Stimulated activated CD8-positive, alpha-beta memory T cell treated with anti-CD3 and anti-CD28 coated beads, Interleukin-12 subunit alpha, Interleukin-12 subunit beta, amount 100 ng/mL, for 24 hours (primary cell): Measurements from ENCODE around the gene SNX15.
"Not testable (repeated sequence)": the region's sequence is repeated elsewhere in the genome, so short reads cannot be mapped to it uniquely, and the experiment has no call there.

ENCODE experiments used
- DNase-seq: peaks from one replicate; pipeline ENCODE4 v3.0.0-alpha.2; 2020; ENCODE audit errors: extremely low read depth

Gene SNX15

DNA sequence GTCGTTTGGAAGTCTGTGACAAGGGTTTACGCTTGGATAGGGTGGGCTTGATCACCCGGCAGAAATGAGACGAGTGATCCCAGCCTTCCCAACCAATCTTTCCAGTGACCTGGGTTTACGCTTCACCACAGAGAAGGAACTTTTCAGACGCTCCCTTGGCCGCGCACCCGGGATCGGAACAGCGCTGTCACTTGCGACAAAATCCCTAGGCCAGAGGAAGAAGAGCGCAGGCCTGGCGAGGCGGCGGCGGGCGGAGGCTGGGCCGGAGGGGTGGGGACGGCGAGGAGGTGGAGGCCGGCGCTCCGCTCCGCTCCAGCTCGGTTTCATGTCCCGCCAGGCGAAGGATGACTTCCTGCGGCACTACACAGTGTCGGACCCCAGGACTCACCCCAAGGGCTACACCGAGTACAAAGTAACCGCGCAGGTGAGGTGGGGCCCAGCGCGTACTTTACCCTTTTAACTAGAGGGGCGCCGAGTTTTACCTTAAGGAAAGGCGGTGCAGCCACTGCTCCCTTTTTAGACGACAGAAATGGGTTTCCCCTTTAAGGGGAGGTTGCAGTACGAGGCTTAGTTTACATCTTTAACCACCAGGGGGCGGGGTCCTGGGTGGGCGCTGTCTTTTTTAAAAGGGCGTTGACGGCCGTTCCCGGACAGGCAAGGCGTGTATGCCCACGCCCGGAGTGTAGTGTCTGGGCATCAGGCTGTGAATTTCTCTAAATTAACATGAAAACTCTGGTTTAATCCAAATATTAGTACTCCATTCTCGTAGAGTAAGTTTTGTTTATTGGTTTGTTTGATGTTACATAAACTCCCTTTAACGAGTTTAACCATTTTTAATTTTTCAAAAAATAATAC is at the start of gene SNX15:
SNX15 (plus strand) TSS at position 227 of the 855 bp plus-strand sequence; CDS start at position 326, 99 bp downstream.
- DNase-seq, result peak; percentile 76

DNA sequence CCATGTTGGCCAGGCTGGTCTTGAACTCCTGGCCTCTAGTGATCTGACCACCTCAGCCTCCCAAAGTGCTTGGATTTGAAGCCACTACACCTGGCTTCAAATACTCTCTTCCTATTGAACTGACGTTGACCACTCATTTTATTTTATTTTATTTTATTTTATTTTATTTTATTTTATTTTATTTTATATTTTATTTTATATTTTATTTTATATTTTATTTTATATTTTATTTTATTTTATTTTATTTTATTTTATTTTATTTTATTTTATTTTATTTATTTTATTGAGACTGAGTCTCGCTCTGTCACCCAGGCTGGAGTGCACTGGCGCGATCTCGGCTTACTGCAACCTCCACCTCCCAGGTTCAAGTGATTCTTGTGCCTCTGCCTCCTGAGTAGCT is 43.9 kb upstream of the SNX15 start:
- not testable (repeated sequence) for DNase-seq

- DNase-seq, result no peak
These were observed 39.0 kb upstream of the SNX15 start for GRCh38 chr11:64987998-64988854.

DNA sequence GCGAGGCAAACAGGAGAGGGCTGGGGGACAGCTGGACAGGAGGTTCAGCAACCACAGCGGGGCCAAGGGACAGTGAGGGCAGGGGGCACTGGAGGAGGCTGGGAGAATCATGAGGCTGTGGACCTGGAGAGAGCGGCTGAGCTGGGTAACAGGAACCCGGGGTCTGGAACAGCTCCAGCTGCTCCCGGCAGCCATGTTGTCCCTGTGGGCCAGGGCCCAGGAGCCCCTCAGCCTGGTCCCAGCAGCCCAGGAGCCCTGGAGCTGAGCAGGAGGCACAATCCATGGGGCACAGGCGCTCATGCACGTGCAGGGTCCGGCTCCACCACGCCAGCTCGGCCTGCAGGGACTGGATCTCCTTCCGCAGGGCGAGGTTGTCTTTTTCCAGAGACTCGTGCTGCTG is 37.8 kb upstream of the SNX15 start:
- DNase-seq, result no peak

DNA sequence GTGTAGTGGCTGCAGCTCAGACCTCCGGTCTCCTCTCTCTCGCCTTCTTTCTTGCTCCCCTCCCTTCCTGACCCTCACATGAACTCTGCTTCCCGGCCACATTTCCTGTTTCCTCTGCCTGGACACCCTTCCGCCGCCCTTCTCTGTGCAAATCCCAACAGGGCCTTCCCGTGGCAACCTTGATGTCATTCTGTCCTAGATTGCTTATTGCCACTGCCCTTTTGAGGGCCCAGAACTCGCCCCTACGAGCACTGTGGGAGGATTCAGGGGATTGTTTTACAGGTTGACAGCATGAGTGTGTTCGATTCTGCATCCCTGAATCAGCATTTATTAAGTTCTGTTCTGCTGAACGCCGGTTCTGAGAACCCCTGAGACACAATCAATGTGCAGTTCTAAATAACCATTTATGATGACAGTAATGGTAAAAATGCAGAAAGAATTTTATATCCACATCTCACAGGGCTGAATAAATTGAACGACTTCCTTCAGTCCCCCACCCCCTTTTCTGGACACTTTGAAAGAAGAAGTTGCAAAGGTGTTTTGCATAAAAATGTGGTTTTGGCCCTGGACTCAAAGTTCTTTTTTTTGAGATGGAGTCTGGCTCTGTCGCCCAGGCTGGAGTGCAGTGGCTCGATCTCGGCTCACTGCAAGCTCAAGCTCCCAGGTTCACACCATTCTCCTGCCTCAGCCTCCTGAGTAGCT is 36.9 kb upstream of the SNX15 start:
- no peak for DNase-seq

DNA sequence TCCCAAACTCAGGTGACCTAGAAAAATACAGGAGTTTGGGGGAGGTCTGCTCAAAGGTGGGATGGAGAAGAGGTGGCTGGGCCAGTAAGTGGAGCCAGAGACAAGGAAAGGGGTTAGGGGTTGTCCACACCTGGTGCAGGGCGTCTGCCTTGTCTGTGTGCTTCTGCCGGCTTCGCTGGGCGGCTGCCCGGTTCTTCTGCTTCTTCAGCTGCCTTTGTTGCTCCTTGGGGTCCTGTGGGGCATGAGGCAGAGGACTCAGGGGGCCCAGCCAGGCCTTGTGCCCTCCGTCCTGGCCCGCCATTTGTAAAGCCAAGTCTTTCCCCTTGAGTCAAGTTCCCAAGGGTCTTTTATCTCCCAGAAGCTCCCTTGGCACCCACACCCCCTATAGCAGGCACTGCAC is 32.9 kb upstream of the SNX15 start:
- no peak for DNase-seq

DNA sequence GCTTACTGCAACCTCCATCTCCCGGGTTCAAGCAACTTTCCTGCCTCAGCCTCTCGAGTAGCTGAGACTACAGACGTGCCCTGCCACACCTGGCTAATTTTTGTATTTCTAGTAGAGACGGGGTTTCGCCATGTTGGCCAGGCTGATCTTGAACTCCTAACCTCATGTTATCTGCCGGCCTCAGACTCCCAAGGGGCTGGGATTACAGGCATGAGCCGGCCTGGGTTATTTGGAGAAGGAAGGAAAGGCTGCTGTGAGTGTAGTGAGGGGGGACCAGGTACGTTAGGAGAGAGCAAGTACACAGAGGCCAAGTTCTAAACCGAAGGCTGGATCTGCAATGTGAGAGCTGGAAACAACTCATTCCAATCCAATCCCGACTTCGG is 30.9 kb upstream of the SNX15 start:
- no peak for DNase-seq

- no peak for DNase-seq
These were observed 30.4 kb upstream of the SNX15 start, which contains the start of gene BATF2 for GRCh38 chr11:64996710-64997380. Gene BATF2, minus strand, starts transcription at chr11:64996971. Its CDS starts 57 bp downstream, at chr11:64996914.

DNA sequence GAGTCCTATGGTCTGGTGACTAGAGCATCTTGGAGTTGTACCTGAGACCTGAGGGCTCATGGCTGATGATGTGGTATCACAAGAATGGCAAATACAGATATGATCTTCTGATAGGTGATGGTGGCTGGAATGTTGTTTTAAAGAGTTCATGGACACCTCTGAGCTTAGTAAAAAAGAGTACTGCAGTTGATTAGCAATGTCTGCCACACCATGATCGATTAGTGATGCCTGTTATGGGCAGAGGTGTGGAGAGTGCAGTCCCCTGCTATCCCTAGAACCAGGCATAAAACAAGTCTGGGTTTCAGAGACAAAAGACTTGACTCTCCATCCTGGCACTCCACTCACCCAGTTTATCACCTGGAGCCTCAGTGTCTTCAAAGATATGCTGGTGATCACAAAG is 29.1 kb upstream of the SNX15 start:
- DNase-seq, result no peak

- no peak for DNase-seq
These were observed 28.4 kb upstream of the SNX15 start for GRCh38 chr11:64998690-64999431.

DNA sequence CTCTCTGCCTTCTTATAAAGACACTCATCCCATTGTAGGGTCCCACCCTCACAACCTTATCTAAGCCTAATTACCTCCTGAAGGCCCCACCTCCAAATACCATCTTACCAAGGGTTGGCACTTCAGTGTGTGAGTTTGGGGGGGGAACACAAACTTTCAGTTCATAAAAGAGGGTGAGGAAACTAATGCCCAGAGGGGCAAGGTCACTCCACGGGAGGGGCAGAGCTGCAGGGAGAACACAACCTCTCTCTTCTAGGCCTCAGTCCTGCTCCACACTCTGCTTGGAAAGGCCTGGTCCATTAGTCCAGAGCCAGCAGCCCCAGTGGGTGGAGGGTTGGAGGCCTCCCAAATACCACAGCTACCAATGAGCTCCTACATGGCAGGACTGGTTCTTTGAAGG is 27.8 kb upstream of the SNX15 start:
- DNase-seq, result no peak

GRCh38 chr11:65002706-65003105 is 24.5 kb upstream of the SNX15 start:
- DNase-seq, result no peak

GRCh38 chr11:65003282-65003681 is 24.0 kb upstream of the SNX15 start:
- DNase-seq, result no peak

DNA sequence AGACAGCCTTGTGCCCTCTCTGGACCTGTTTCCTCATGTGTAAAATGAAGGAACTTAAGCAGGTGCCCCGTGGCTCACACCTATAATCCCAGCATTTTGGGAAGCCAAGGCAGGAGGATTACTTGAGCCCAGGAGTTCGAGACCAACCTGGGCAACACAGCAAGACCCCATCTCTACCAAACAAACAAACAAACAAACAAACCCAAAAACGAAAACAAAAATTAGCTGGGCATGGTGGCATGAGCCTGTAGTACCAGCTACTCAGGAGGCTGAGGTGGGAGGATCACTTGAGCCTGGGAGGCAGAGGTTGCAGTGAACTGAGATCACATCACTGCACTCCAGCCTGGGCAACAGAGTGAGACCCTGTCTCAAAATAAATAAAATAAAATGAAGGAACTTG is 23.3 kb upstream of the SNX15 start:
- not testable (repeated sequence) for DNase-seq

DNA sequence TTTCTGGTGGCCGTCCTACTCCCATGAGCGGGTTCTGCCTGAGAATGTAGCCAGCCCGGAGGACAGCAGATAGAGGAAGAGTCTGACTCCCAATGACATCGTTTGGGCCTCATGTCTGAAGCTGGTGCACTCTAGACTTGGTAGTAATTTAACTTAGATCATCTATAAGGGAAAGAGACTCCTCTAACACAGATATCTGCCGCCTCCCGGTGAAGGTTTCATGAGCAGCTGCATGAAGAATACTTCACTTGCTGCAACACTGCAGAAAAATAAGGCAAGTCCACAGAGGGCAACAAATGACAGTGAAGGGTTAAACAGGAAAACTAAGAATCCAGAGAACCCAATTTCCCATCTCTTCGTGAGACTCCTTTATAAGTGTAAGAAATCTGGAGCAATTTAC is 19.2 kb upstream of the SNX15 start:
- no peak for DNase-seq

- DNase-seq, result no peak
These were observed 18.4 kb upstream of the SNX15 start for GRCh38 chr11:65008873-65009272.

- DNase-seq, result peak; percentile 83
These were observed 13.9 kb upstream of the SNX15 start for GRCh38 chr11:65013130-65013887.

DNA sequence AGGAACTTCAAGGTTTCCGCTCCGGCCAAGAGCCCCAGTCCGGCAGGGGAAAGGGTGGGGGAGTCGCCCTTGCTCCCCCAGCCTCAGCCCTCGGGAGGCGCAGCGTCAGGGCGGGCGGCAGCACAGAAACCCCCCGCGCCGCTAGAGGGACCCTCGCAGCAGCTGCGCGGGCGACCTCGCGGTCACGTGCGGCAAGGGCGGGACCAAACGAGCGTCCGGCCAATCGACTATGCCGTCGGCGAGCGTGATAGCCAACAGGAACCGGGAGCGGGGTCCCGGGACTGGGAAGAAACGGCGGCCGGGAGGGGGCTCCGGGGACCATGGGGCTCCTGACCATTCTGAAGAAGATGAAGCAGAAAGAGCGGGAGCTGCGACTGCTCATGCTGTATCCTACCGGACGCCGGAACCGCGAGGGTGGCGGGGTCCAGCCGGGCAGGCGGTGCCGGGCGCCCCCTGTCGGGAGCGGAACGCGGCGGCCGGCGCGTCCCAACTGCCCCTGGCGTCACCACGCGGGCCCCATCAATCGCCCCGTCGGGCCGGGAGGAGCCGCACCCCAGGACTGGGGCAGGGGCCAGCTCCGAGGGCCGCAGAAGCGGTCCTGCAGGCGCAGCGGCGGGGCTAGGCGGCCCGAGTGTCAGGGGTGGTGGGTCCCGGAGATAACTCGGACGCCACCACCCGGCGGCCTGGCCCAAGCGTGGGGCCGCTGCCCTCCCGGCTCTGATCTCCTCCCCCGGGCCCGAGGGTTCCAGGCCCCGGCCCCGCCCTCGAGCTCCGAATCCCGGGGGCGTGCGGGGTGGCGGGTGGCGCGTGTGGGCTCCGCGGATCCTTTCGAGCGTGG is 13.1 kb upstream of the SNX15 start, which contains the start of gene ARL2:
ARL2 (plus strand) TSS at position 273 of the 838 bp plus-strand sequence; CDS start at position 321, 48 bp downstream.
- DNase-seq, result peak; percentile 69

DNA sequence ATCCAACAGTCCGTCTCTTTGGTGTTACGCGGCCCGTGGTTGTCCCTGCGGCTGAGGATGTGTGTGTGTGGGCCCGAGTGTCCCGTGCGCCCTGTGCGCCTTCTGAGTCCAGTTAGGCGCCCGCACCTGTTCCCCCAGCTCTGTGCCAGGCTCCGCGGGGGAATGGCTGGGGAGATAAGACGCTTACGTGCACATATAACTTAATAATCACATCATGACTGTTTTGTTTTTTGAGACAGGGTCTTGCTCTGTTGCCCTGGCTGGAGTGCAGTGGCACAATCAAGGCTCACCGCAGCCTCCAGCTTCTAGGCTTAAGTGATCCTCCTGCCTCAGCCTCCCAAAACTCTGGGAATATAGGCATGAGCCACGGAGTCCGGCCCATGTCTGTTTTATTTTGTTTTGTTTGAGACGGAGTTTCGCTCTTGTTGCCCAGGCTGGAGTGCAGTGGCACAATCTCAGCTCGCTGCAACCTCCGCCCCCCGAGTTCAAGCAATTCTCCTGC is 12.5 kb upstream of the SNX15 start:
- no peak for DNase-seq
